OCI-LY3 (cell line): ENCODE data around the gene RORC.
A peak's percentile ranks its signal among the peaks of the same experiment; 100 is the strongest.

Experiments
- H2AFZ ChIP-seq: fragments of 200-600, 300-600 bp; shearing (Covaris generic); 2 replicates; pipeline ENCODE4 v1.6.0; 2014; ENCODE audit warnings: antibody characterized with exemption, low read depth, low read length
- H3K27ac ChIP-seq: fragments of 200-600, 300-600 bp; sonication (generic); 2 replicates; pipeline ENCODE4 v1.5.1; 2014; ENCODE audit warnings: mild to moderate bottlenecking, low read length, moderate library complexity, mixed read lengths
- H3K27me3 ChIP-seq: fragments of 200-600, 300-600 bp; sonication (generic); 2 replicates; pipeline ENCODE4 v1.6.1; 2014; ENCODE audit warnings: low read depth, low read length, mixed read lengths
- H3K36me3 ChIP-seq: fragments of 200-600, 300-600 bp; sonication (generic); replicated peaks from 2 replicates; pipeline ENCODE3; 2014; ENCODE audit warnings: low read depth, low read length, mixed read lengths
- H3K4me1 ChIP-seq: fragments of 300-600, 200-600 bp; sonication (generic); 2 replicates; pipeline ENCODE4 v1.6.1; 2014; ENCODE audit warnings: low read length, mixed read lengths
- H3K4me2 ChIP-seq: fragments of 200-600, 300-600 bp; sonication (generic); 2 replicates; pipeline ENCODE4 v1.6.1; 2014; ENCODE audit warnings: low read length, mixed read lengths
- H3K4me3 ChIP-seq: fragments of 300-600, 200-600 bp; sonication (generic); 2 replicates; pipeline ENCODE4 v1.5.1; 2014; ENCODE audit warnings: antibody characterized with exemption, mild to moderate bottlenecking, low read length, moderate library complexity
- H3K79me2 ChIP-seq: fragments of 300-600, 200-600 bp; shearing (Covaris generic); 2 replicates; pipeline ENCODE4 v1.6.1; 2014; ENCODE audit warnings: mild to moderate bottlenecking, low read length, mixed read lengths
- H3K9ac ChIP-seq: fragments of 300-600, 200-600 bp; shearing (Covaris generic); 2 replicates; pipeline ENCODE4 v1.6.0; 2014; ENCODE audit warnings: mild to moderate bottlenecking, low read length, moderate library complexity
- H3K9me3 ChIP-seq: fragments of 200-600, 300-600 bp; shearing (Covaris generic); 2 replicates; pipeline ENCODE4 v1.6.1; 2014; ENCODE audit warnings: low read length, mixed read lengths; ENCODE audit not compliant: insufficient read depth
- H4K20me1 ChIP-seq: fragments of 200-600, 300-600 bp; sonication (generic); 2 replicates; pipeline ENCODE4 v1.6.1; 2016; ENCODE audit warnings: low read length, mixed read lengths; ENCODE audit not compliant: insufficient read depth
- EZH2phosphoT487 ChIP-seq: fragments of 200-600 bp; shearing (Covaris generic); IDR thresholded peaks from 2 replicates; pipeline ENCODE4 v1.6.1; 2018; ENCODE audit warnings: antibody characterized with exemption, mixed run types, low read depth
- TF ChIP-seq, protein P1 (sequence below): fragments of 200-600, 300-600 bp; sonication (generic); IDR thresholded peaks from 2 replicates; pipeline ENCODE4 v1.5.1; 2014; ENCODE audit warnings: antibody characterized with exemption, low read length, low read depth

The RORC gene

DNA sequence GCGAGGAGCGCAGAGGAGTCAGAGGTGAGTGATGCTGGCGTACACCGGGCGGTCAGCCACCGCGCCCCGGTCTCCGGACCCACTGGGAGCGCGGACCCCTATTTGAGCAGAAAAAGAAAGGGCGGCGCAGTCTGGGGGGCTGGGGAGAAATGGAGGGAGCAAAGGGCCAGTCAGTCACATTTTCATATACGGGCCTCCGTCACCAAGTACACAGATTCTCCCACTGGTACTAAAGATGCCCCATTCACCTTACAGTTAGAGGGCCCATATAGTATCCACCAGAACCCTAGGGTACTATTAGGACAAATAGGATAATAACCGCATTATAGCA is 7.4 kb upstream of the RORC start:
- no peaks in the 10 kb centered on the region for H3K36me3 ChIP-seq
- H4K20me1 ChIP-seq = no peaks in the 10 kb centered on the region
- no peak overlapping the region for H3K4me2 ChIP-seq
- no peaks in the 10 kb centered on the region for H3K9me3 ChIP-seq
- no peaks in the 10 kb centered on the region for H3K79me2 ChIP-seq
- no peak overlapping the region for H3K9ac ChIP-seq
- no peak overlapping the region for H2AFZ ChIP-seq
- no peak overlapping the region for H3K4me3 ChIP-seq
- H3K27ac ChIP-seq = no peak overlapping the region
- peaks cover 11% of the 10 kb centered on the region for H3K4me1 ChIP-seq
- H3K27me3 ChIP-seq = no peaks in the 10 kb centered on the region
- TF ChIP-seq, protein P1, sequence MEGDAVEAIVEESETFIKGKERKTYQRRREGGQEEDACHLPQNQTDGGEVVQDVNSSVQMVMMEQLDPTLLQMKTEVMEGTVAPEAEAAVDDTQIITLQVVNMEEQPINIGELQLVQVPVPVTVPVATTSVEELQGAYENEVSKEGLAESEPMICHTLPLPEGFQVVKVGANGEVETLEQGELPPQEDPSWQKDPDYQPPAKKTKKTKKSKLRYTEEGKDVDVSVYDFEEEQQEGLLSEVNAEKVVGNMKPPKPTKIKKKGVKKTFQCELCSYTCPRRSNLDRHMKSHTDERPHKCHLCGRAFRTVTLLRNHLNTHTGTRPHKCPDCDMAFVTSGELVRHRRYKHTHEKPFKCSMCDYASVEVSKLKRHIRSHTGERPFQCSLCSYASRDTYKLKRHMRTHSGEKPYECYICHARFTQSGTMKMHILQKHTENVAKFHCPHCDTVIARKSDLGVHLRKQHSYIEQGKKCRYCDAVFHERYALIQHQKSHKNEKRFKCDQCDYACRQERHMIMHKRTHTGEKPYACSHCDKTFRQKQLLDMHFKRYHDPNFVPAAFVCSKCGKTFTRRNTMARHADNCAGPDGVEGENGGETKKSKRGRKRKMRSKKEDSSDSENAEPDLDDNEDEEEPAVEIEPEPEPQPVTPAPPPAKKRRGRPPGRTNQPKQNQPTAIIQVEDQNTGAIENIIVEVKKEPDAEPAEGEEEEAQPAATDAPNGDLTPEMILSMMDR = no peak

DNA sequence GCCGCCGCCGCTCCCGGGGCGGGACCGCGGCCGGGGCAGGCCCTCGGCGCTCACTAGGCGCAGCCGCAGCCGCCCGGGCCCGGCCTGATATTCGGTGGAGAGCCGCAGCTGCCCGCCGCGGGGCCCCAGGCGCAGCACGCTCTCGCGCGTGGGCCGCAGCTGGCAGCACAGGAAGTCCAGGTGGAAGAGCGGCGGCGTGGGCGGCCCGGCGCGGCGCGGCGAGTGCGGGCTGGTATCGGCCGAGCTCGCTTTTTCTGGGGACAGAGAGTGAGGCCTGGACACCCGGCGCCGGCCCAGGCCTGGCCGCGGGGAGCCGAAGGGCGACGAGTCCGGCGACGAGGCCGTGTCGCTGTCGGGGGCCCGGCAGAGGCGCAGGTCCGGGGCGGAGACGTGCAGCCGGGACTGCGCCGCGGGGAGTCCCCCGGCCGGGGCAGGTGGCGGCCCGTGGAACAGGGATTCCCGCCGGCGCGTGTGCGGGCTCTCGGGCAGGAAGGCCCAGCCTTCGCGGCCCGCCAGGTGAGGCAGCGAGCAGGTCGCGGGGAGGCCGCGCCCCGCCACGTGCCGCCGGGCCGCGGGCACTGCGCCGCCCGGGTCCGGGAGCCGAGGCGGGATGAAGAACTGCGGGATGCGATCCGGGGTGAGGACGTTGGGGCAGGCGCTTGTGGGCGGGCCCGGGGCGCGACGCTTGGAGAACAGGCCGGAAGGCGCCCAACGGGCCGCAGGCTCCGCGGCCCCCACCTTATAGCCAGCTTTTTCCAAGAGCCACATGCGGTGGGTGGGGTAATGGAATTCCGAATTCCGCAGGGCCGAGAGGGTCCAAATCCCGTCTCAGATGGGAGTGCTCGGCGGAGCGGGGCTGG is 6.8 kb upstream of the RORC start:
- Histone ChIP-seq H2AFZ (no peak overlapping the region), H3K36me3 (no peaks in the 10 kb centered on the region), H3K27ac (no peak overlapping the region), H4K20me1 (no peaks in the 10 kb centered on the region), H3K27me3 (no peaks in the 10 kb centered on the region), H3K9me3 (no peaks in the 10 kb centered on the region), H3K4me2 (peak overlapping the region; percentile 46), H3K4me1 (peaks cover 10% of the 10 kb centered on the region), H3K79me2 (no peaks in the 10 kb centered on the region), H3K9ac (no peak overlapping the region), H3K4me3 (peak overlapping the region; percentile 64)
- TF ChIP-seq EZH2phosphoT487 = no peak
- TF ChIP-seq, protein P1 = no peak

DNA sequence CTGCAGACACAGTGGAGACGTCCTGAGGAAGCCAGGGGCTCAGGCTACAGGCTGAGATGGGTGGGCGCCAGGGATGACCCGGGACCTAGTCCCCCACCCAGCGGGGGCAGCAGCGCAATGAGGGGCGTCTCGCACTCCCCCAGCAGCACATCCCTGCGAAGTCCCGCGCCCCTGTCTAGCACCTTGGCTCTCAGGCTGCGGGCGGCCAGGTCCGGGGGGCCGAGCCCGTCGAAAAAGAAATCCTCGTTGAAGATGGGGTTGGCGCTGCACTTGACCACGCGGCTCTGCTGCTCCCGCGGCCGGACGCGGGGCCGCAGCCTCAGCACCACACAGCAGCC is 6.3 kb upstream of the RORC start:
- Histone ChIP-seq H3K27ac (no peak overlapping the region), H3K9ac (no peak overlapping the region), H4K20me1 (no peaks in the 10 kb centered on the region), H3K4me1 (peaks cover 7% of the 10 kb centered on the region), H3K79me2 (no peaks in the 10 kb centered on the region), H2AFZ (no peak overlapping the region), H3K4me2 (peak overlapping the region; percentile 46), H3K36me3 (no peaks in the 10 kb centered on the region), H3K4me3 (peak overlapping the region; percentile 64), H3K9me3 (no peaks in the 10 kb centered on the region), H3K27me3 (no peaks in the 10 kb centered on the region)
- TF ChIP-seq, protein P1 = no peak
- no peak for TF ChIP-seq EZH2phosphoT487

DNA sequence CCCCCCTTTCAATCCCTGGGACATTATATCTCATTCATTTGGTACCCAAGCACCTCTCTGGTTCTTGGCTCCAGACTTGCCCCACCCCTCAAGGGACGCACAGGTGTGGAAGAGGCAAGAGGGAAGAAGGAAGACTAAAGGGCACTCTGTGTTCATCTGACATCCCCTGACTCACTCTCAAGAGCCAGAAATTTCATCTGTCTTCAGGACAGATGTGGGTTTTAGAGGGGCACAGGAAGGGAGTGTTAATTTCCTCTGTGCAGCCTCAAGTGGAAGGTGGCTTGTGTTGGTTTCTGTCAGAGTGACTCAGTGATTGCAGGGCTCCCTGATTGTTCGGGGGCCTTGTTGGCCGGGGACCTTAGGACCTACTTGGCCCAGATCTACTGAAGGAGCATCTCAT is 5.6 kb upstream of the RORC start:
- Histone ChIP-seq H3K4me3 (no peak overlapping the region), H3K9ac (no peak overlapping the region), H3K4me2 (no peak overlapping the region), H3K27ac (no peak overlapping the region), H3K27me3 (no peaks in the 10 kb centered on the region), H3K79me2 (no peaks in the 10 kb centered on the region), H3K9me3 (no peaks in the 10 kb centered on the region), H4K20me1 (no peaks in the 10 kb centered on the region), H3K4me1 (peaks cover 10% of the 10 kb centered on the region), H2AFZ (0 out of 2 replicates have a peak overlapping the region, but pooled peaks have one; percentile 36), H3K36me3 (no peaks in the 10 kb centered on the region)
- TF ChIP-seq EZH2phosphoT487 = no peak
- TF ChIP-seq, protein P1 = no peak
